T-helper 2 cell treated with Interferon-gamma antibody and Interleukin-4, amounts not matched to agents 5 μg/mL and 100 μg/mL, for 36 hours (primary cell): ENCODE measurements around the gene SCAP.
"Not testable (repeated sequence)": the region's sequence is repeated elsewhere in the genome, so short reads cannot be mapped to it uniquely, and the experiment has no call there.

Experiments
- DNase-seq: peaks from one replicate; pipeline ENCODE4 v3.0.0; 2021; ENCODE audit warnings: low spot score
- H3K27ac Mint-ChIP-seq: one replicate; pipeline ENCODE4 v1.8.0; 2021; ENCODE audit warnings: mild to moderate bottlenecking, mixed read lengths
- H3K27me3 Mint-ChIP-seq: one replicate; pipeline ENCODE4 v1.8.0; 2021; ENCODE audit warnings: low read depth, mixed read lengths
- H3K36me3 Mint-ChIP-seq: one replicate; pipeline ENCODE4 v1.8.0; 2021; ENCODE audit warnings: low read depth, mixed read lengths
- H3K4me1 Mint-ChIP-seq: one replicate; pipeline ENCODE4 v1.8.0; 2021; ENCODE audit warnings: low read depth, mixed read lengths
- H3K4me3 Mint-ChIP-seq: one replicate; pipeline ENCODE4 v1.8.0; 2022; ENCODE audit warnings: mild to moderate bottlenecking, moderate library complexity, mixed read lengths
- H3K9me3 Mint-ChIP-seq: one replicate; pipeline ENCODE4 v1.8.0; 2021; ENCODE audit warnings: mixed read lengths

The SCAP gene

DNA sequence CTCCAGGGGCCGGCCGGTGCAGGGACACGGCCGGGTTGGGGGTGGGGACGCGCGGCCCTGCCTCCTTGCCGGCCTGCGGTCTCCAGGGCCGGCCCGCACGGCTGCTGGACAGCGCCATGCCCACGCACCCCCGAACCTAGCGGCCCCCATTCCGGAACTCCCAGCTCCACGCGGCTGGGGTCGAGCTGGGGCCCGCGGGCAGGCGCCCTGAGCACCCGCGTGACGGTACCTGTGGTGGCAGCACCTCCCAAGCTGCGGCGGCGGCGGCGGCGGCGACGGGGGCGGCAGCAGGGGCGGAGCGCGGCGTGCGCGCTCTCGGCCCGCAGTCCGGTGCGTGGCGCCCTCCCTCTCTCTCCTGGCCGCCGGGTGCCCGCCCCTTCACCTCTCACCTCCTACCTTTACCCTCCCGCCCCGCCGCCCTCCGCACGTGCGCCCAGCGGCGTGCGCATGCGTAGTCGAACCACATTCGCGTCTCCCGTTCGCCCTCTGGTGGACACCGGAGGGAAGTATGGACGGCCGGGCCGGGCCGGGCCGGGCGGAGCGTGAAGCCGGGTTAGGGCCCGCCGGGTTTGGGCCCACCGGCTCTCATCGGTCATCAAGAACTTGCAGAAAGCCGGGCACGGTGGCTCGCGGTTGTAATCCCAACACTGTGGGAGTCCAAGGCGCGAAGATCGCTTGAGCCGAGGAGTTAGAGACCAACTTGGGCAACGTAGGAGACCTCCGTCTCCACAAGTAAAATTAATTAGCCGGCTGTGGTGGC is at the start of gene SCAP:
Gene SCAP (minus strand): TSS at position 372 of the 760 bp plus-strand sequence. CDS start 32,948 bp downstream, outside the sequence.
- peak within 1 kb of the TSS; percentile 85 for H3K27ac Mint-ChIP-seq

DNA sequence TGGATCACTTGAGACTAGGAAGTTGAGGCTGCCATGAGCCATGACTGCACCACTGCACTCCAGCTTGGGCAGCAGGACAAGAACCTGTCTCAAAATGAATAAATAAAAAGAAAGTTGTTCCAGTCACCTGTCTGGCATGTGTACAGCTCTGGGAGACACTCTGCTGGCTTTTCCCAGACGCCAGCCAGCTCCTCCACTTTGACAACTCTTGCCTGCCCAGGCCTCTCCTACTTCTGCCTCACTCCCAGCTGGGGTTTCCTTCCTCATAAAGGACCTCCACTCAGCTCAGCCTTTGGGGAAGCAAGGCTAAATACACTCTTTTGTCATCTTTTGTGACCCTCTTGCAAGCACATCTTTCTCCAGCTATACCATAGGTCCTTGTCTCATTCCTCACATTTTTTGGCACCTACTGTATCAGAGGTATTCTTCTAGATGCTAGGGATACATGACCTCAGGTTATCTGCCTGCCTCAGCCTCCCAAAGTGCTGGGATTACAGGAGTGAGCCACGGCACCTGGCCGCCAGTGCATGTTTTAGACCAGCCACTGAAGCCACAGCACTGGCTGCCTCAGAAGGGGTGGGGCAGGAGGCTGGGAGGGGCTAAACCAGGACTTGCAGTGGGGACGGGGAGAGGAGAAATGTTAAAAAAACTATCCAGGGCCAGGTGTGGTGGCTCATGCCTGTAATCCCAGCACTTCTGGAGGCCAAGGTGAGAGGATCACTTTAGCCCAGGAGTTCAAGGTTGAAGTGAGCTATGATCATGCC is 47.8 kb upstream of the SCAP start:
- Mint-ChIP-seq H3K4me1 (peaks cover 6% of the 10 kb centered on the region), H3K27me3 (peaks cover 2% of the 10 kb centered on the region), H3K9me3 (peaks cover 4% of the 10 kb centered on the region), H3K27ac (no peak overlapping the region), H3K4me3 (no peak overlapping the region), H3K36me3 (no peaks in the 10 kb centered on the region)
- DNase-seq: no peak

More for the DNA sequence above, at the start of gene SCAP:
- peaks cover 16% of the 10 kb centered on the region for H3K4me1 Mint-ChIP-seq
- no peaks in the 10 kb centered on the region for H3K27me3 Mint-ChIP-seq
- peak within 1 kb of the TSS; percentile 93 for H3K4me3 Mint-ChIP-seq
- H3K36me3 Mint-ChIP-seq: peaks cover 3% of the 10 kb centered on the region
- peak; percentile 95 for DNase-seq
- no peaks in the 10 kb centered on the region for H3K9me3 Mint-ChIP-seq

DNA sequence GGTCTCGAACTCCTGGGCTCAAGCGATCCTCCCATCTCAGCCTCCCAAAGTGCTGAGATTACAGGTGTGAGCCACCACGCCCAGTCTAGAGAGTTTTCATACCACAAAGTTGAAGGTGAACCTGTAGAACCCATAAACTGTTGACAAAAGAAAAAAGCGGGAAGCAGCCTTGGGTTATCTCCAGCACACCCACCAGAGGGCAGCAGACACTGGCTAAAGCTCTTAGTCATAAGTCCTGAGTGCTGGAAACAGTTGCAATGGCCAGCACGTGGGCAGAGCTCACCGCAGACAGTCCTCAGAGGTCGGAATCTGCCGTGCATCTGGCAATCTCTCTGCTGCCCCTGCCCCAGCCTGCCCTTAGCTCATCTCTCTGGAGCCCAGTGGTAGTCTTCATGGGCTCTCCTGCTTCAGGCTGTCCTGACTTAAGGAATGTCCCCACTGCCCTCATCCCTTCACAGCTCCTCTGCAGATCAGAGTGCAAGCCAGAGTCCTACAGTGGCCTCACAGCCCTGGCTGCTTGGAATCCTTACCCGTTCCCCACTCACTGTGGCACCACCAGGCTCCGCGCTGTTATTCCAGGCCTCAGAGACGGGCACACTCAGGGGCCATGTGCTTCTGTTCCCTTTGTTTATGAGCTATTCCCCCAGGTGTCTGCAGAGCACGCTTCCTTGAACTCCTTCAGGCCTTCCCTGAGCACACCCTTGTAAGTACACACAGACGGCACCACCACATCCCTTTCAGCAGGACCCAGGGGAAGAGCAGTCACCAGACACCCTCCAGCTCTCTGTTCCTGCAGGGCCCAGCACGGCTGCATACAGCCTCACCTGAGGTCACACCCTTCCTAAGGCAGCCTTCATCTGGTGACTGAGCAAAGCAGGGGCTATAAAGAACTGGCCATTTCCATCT is 46.6 kb upstream of the SCAP start:
- Mint-ChIP-seq H3K27me3 (peaks cover 4% of the 10 kb centered on the region), H3K27ac (no peak overlapping the region), H3K36me3 (no peaks in the 10 kb centered on the region), H3K9me3 (no peaks in the 10 kb centered on the region), H3K4me1 (peaks cover 6% of the 10 kb centered on the region), H3K4me3 (no peak overlapping the region)
- DNase-seq: peak; percentile 80

DNA sequence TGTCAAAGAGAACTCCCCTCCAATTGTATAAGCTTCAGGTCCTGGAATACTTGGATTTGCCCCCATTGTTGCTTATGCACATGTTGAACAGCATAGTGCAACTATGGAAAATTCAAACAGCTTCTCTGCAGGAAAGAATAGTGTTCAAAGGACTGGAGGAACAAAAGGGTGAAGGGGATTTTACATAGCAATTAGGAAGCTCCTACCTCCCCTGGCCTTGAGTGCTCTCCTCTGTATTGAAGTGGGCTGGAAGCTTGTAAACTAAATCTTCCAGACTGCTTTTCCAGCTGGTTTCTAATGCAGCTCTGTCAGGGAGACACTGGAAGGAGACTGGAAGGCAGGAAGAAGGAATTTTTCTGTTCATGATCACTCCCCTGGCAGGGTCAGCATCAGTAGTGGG is 45.0 kb upstream of the SCAP start:
- Mint-ChIP-seq H3K27me3 (peaks cover 8% of the 10 kb centered on the region), H3K9me3 (no peaks in the 10 kb centered on the region), H3K27ac (no peak overlapping the region), H3K4me3 (no peak overlapping the region), H3K36me3 (no peaks in the 10 kb centered on the region), H3K4me1 (peaks cover 6% of the 10 kb centered on the region)
- no peak for DNase-seq

DNA sequence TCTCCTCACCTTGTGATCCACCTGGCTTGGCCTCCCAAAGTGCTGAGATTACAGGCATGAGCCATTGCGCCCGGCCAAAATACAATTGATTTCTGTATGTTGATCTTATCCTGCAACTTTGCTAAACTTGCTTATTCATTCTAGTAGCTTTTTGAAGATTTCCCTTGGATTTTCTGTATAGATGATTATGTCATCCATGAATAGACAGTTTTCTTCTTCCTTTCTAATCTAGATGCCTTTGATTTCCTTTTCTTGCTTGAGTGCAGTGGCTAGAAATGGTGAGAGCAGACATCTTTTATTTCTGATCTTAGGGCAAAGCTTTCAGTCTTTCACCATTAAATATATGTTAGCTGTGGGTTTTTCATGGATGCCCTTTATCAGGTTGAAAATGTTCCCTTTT is 42.2 kb upstream of the SCAP start:
- H3K27ac Mint-ChIP-seq: no peak overlapping the region
- H3K9me3 Mint-ChIP-seq: no peaks in the 10 kb centered on the region
- DNase-seq: no peak
- no peaks in the 10 kb centered on the region for H3K36me3 Mint-ChIP-seq
- no peak overlapping the region for H3K4me3 Mint-ChIP-seq
- peaks cover 9% of the 10 kb centered on the region for H3K27me3 Mint-ChIP-seq
- peaks cover 10% of the 10 kb centered on the region for H3K4me1 Mint-ChIP-seq

DNA sequence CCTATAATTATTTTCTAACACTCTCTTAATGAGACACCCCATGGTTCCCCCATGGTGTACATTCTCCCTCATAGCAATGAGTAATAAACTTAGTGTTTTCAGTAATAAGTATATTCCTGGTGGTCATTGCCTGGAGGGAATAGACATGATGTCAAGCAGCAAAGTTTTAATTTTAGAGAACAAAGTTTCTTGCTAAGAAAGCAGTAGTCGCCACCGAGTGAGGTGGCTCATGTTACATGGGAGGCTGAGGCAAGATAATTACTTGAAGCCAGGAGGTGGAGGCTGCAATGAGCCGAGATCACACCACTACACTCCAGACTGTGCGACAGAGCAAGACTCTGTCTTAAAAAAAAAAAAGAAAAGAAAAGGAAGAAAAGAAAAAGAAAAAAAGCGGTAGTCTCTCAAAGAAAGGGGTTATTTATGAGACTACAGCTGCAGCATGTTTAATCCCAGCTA is 40.2 kb upstream of the SCAP start:
- DNase-seq: no peak
- Mint-ChIP-seq H3K9me3 (no peaks in the 10 kb centered on the region), H3K36me3 (peaks cover 8% of the 10 kb centered on the region), H3K4me1 (peaks cover 16% of the 10 kb centered on the region), H3K27me3 (peaks cover 7% of the 10 kb centered on the region), H3K27ac (no peak overlapping the region), H3K4me3 (no peak overlapping the region)

DNA sequence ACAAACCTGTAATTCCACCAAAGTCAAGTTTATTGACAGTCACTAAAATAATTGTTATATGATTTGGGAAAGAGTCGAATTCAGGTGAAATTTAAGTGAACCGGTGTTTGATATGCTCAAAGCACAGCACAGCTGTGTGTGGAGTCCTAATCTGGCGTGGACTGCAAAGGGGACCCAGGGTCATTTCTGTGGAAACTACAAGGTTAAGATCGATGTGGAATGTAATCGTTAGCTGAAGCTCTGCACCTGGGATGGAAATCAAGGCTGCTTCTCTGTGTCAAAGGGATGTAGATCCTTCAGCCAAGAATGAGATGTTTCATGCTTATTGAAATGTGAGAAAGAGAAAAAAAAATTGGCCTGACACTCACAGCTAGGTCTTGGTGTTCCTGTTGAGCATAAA is 39.4 kb upstream of the SCAP start:
- peaks cover 12% of the 10 kb centered on the region for H3K36me3 Mint-ChIP-seq
- DNase-seq: no peak
- peaks cover 7% of the 10 kb centered on the region for H3K27me3 Mint-ChIP-seq
- no peaks in the 10 kb centered on the region for H3K9me3 Mint-ChIP-seq
- H3K4me3 Mint-ChIP-seq: peak overlapping the region; percentile 74
- H3K27ac Mint-ChIP-seq: peak overlapping the region; percentile 80
- peaks cover 20% of the 10 kb centered on the region for H3K4me1 Mint-ChIP-seq

DNA sequence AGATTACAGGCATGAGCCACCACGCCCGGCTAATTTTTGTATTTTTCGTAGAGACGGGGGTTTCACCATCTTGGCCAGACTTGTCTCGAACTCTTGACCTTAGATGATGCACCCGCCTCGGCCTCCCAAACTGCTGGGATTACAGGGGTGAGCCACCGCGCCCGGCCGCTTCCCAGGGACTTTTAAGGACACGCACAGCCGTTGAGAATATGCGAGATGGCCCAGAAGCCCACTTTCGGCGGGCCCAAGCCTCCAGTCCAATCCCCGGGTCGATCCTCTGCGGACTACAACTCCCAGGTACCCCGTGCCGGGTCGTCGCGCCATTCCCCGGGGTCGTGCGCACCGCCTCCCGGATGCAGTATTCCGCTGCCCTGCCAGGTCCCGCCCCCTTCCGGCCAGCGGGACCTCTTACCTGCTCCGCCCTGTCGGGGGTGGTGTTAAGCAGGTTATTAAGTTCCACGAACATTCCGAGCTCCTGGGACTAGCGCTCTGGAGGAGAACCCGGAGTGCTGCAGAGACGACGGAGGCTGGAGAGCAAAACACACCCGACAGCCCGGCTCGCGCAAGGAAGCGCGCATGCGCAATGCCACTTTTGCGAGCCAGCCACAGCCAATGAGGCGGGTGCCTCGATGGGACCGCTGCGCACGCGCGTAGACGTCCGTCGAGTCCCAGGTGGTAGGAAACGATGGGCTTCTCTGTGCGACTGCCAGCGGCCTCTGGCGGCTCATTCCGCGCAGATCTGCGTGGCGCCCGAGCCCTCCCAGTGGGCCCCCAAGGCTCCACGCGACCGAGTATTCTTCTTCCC is 37.6 kb upstream of the SCAP start, which contains the start of gene ELP6:
Gene ELP6 (minus strand): TSS at position 588 of the 805 bp plus-strand sequence. CDS start 122 bp downstream, at position 466.
- Mint-ChIP-seq H3K36me3 (peaks cover 20% of the 10 kb centered on the region), H3K4me3 (peak within 1 kb of the TSS; percentile 97), H3K27ac (peak within 1 kb of the TSS; percentile 96), H3K4me1 (peaks cover 20% of the 10 kb centered on the region), H3K27me3 (peaks cover 7% of the 10 kb centered on the region), H3K9me3 (no peaks in the 10 kb centered on the region)
- peak; percentile 97 for DNase-seq

DNA sequence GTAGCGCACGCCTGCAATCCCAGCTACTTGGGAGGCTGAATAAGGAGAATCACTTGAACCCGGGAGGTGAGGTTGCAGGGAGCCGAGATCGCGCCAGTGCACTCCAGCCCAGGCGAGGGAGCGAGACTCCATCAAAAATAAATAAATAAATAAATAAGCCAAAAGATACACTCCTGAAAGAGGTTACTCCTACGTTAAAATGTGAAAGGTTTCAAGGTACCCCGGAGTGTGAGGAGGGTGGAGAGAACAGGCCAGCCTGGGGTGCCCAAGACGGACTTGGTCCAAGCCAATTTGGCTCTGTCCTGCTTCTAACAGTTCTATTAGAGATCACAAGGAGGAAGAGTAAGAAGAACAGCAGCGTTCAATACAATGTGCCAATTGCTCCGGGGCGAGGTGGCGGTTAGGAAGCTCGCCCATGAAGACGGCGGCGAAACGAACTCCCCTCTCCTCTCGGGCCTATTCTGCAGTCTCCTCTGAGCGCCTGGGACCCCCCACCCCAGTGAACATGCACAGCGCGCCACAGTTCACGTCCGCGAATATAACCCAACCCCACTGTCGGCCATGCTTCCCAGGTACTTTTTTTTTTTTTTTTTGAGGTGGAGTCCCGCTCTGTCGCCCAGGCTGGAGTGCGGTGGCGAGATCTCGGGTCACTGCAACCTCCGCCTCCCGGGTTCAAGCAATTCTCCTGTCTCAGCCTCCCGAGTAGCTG is 36.8 kb upstream of the SCAP start:
- Mint-ChIP-seq H3K36me3 (peaks cover 20% of the 10 kb centered on the region), H3K4me3 (peak overlapping the region; percentile 97), H3K27ac (peak overlapping the region; percentile 96), H3K4me1 (peaks cover 20% of the 10 kb centered on the region), H3K9me3 (no peaks in the 10 kb centered on the region), H3K27me3 (peaks cover 5% of the 10 kb centered on the region)
- DNase-seq: peak; percentile 29

DNA sequence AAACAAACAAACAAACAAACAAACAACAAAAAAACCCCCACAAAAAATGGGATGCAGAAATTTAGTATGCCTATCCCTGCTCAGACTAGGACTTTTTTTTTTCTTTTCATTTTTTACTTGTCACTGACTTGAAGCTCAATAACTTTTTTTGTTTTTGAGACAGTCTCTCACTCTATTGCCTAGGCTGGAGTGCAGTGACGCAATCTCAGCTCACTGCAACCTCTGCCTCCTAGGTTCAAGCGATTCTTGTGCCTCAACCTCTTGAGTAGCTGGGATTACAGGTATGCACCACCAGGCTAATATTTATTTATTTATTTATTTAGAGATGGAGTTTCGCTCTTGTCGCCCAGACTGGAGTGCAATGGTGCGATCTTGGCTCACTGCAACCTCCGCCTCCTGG is 29.5 kb upstream of the SCAP start:
- not testable (repeated sequence) for H3K27me3 Mint-ChIP-seq, H3K9me3 Mint-ChIP-seq, H3K4me3 Mint-ChIP-seq, H3K4me1 Mint-ChIP-seq, H3K27ac Mint-ChIP-seq, DNase-seq
- peaks cover 37% of the 10 kb centered on the region for H3K36me3 Mint-ChIP-seq

DNA sequence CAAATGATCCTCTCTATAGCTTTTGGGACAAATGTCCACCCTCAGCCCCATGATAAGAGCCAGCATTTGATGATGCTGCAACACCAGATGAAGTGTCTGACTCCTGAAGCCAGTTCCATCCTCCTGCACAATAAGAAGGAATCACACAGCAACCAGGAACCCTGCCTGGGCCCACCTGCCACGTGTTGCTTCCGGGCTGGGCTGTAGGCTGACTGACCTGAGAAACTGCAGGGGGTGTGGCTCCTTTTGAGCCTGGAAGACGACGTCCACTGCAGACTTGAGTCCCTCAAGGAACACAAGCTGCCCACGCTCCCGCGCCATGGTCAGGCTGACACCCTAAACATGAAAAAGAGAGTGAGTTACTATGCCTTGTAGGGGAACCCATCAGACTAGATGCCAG is 28.4 kb upstream of the SCAP start:
- Mint-ChIP-seq H3K4me1 (no peaks in the 10 kb centered on the region), H3K4me3 (no peak overlapping the region), H3K27ac (no peak overlapping the region), H3K27me3 (no peaks in the 10 kb centered on the region), H3K9me3 (no peaks in the 10 kb centered on the region), H3K36me3 (peaks cover 36% of the 10 kb centered on the region)
- no peak for DNase-seq

DNA sequence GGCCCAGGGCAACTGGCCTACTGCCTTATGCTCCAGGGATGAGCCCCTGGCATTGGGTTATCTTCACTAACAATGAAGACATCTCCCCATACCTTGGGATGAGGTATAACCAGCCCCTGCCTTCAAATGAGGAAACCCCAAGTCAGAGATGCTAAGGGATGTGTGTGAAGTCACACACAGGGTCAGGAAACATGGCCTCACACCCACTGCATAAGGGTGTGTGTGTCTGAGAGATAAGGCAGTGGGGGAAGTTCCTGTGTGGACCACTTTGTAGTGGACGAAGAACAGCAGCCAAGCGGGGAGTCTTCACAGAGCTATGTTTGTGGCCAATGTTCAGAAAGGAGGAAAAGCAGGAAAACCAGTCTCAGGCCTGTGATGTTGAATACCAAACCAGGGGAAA is 27.3 kb upstream of the SCAP start:
- Mint-ChIP-seq H3K36me3 (peaks cover 42% of the 10 kb centered on the region), H3K27me3 (no peaks in the 10 kb centered on the region), H3K4me1 (no peaks in the 10 kb centered on the region), H3K27ac (no peak overlapping the region), H3K4me3 (no peak overlapping the region), H3K9me3 (no peaks in the 10 kb centered on the region)
- DNase-seq: no peak
